HG03565 (cell line): ENCODE results near the gene TP53RK.
A peak's percentile ranks its signal among the peaks of the same experiment; 100 is the strongest.

Experiments
- ATAC-seq: cut with Tn5 transposase; IDR thresholded peaks from one replicate; pipeline ENCODE4 v1.9.1; 2021; ENCODE audit warnings: mild to moderate bottlenecking, moderate library complexity; ENCODE audit not compliant: unreplicated experiment

The TP53RK gene

DNA sequence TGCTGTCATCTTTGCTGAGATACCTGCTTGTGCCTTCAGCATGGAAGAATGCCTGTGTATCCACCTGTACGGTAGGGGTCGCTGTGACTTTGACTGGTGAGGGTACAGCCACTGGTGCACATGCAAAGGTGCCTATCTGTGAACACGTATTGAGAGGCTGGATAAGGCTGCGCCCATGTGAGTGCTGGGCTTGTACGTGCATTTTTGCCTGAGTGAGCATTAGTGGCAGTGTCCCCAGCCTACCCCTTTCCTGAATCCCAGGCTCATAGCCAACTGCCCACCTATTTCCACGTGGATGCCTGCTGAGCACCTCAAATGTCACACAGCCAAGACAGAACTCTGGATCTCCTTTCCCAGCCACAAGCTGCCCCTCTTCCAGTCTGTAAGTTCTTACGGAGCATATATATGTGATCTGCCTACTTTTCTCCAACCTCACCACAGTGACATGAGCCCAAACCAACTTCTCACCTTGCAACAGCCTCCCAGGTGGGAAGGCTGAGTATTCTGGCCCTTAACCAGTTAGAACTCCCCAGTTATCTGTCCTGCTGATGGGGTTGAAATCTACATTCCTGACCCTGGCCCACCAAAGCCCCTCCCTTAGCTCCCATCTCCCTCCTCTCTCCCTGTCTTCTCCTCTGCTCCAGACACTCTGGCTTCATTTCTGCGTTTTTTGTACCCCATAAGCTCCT is 19.1 kb upstream of the TP53RK start:
- no peak for ATAC-seq

- no peak for ATAC-seq
Measured at GRCh38 chr20:46706242-46706641, 17.0 kb upstream of the TP53RK start.

- ATAC-seq = no peak
Measured at GRCh38 chr20:46705378-46705729, 16.1 kb upstream of the TP53RK start.

- ATAC-seq = no peak
Measured at GRCh38 chr20:46704714-46705377, 15.6 kb upstream of the TP53RK start.

GRCh38 chr20:46703435-46703834 is 14.2 kb upstream of the TP53RK start:
- no peak for ATAC-seq

- no peak for ATAC-seq
Measured at GRCh38 chr20:46702447-46703203, 13.4 kb upstream of the TP53RK start.

GRCh38 chr20:46701986-46702385 is 12.7 kb upstream of the TP53RK start:
- ATAC-seq = no peak

DNA sequence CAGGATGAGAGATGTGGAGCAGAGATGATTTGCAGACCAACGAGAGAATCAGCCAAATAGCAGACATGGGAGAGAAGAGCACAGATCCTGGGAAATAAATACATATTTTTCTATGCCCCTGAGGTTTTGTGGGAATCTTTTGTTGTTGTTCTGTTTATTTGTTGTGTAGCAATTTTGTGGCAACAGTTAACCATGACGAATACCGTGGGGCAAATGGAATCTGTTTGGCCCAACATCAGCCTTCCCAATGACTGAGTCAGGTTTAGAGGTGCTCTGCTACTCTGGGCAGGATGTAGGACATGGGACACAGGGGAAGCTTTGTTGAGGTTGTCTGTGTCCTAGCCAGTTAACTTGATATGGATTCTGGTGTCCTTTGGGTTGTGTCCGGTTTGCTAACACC is 12.3 kb upstream of the TP53RK start:
- no peak for ATAC-seq

GRCh38 chr20:46701057-46701456 is 11.8 kb upstream of the TP53RK start:
- ATAC-seq = no peak

- no peak for ATAC-seq
Measured at GRCh38 chr20:46700481-46700880, 11.2 kb upstream of the TP53RK start.

- no peak for ATAC-seq
Measured at GRCh38 chr20:46699651-46700359, 10.6 kb upstream of the TP53RK start.

DNA sequence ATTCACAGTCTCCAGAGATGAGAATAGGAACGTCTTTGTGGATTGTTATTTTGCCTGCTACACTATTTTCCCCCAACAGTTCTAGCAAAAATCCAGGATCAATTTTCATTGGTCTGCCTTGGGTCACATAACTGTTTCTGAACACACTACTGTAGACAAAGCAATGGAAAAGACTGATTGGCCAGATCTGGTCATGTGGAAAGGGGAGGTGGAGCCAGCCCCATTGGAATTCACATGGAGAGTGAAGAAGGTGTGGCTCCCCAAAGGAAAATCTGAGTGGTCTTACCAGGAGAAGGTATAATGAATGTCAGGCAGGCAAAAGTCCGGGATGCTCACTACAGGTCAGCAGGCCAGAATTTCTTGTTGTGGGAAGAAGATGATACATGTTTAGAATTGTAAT is 9.5 kb upstream of the TP53RK start:
- no peak for ATAC-seq

DNA sequence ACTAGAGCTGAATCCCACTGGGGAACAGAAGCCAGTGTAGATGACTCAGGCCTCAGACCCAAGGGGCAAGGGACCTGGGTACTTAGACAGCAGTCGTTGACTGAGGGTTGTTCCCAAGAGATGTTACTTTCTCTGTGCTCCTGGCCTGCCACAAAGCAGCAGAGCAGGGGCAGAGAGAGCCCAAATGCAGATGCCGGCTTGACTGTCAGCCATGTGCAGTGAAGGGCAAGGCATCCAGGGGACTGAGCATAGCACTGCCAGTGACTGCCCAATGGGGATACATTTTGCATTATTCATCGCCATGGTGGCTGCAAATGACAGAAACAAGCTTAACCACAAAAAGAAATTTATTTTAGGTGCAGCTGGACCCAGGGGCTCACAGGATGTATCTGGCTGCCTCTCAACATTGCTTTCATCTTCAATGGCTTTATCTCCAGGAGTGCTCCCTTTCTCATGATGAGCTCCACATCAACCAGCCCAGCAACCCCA is 7.6 kb upstream of the TP53RK start:
- no peak for ATAC-seq

GRCh38 chr20:46695892-46696291 is 6.6 kb upstream of the TP53RK start:
- ATAC-seq = no peak

- ATAC-seq = no peak
Measured at GRCh38 chr20:46694484-46694883, 5.2 kb upstream of the TP53RK start.

GRCh38 chr20:46691196-46691595 is 2.0 kb upstream of the TP53RK start:
- no peak for ATAC-seq

DNA sequence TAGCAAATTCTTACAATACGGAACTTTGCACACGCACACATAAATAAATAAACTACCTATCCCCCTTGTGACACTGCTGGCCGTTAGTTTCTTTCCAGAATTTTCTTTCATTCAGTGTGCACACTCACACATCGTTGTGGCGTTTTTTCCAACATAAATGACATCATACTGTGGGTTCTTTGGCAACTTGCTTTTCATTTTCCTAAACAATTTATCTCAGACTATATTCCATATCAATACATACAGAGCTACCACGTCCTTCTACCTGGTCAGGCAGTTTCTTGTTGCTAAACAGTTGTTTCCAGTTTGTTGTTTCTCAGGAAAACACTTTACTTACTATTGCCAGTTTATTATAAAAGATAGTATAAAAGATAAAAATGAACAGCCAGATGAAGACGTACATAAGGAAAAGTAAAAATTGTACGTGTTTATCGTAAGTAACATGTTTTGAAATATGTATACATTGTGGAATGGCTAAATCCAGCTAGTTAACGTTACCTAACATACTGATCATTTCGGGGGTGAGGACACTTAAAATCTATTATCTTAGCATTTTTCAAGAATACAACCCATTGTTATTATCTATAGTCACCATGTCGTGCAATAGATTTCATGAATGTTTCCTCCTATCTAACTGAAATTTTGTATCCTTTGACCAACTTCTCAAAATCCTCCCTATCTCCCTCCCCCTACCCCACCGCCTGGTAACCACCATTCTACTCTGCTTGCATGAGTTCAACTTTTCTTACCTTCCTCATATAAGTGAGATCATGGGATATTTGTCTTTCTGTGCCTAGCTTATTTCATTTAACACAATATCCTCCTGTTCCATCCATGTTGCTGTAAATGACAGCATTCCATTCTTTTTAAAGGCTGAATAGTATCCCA is 1.2 kb upstream of the TP53RK start:
- no peak for ATAC-seq

DNA sequence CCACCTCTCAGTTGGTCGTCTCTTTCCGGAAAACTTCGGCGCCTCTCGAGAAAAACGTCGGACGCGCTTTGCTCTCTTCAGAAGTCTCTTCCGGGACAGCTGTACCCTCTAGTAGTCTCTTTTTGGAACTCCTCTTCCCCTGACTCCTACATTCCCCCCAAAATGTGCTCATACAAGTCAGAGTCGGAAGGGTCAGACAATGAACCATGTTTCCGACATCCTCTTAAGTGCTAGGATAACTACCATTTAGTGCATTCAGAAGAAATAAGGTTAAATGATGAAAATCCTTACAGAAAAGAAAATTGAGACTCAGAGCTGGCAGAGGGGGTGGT is 476 bp upstream of the TP53RK start:
- no peak for ATAC-seq

DNA sequence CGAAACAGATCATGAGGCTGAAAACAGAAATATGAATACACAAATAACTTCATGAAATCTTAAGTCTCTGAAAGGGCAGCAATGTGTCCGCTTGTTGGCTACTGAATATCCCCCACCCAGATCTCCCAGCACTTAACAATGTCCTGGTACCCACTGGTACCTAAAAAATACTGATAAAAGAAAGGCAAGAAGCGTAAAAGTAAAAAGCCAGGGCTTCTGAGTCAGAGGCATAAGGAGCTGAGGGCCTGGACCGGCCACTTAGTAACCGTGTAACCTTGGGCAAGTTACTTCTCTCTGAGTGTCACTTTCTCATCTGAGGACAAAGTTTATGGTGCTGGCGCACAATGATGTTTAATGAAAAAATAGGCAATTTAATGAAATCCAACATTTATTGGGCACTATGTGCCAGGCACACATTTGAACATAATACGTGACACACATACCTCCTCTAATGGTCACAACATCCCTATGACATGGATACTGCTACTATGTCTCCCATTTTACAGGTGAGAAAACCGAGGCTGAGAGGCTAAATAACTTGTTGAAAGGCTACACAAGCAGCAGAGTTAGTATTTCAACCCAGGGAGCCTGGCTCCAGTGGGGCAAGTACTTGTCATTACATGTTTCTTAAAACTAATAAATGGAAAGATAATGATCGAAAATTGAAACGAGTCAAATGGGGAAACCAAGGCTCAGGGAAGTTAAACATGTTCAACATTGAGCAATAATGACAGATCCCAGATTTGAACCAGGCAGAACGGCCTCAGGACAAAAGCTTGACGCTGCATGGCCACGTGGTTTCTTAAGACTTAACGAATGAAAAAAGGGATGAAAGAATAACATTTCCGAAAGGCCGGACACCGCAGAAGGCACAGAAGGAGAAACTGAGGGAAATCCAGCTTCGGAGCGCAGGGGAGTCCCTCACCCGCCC is 828 bp downstream of the TP53RK start:
- ATAC-seq = peak; percentile 1
